GM12801 (cell line): ENCODE measurements around the gene SPATA17.

ENCODE experiments used
- TF ChIP-seq, protein P1 (sequence below): IDR thresholded peaks from one replicate; pipeline ENCODE4 v1.5.1; 2011; ENCODE audit warnings: control low read depth; ENCODE audit not compliant: insufficient read length; ENCODE audit errors: extremely low read depth

Gene SPATA17

DNA sequence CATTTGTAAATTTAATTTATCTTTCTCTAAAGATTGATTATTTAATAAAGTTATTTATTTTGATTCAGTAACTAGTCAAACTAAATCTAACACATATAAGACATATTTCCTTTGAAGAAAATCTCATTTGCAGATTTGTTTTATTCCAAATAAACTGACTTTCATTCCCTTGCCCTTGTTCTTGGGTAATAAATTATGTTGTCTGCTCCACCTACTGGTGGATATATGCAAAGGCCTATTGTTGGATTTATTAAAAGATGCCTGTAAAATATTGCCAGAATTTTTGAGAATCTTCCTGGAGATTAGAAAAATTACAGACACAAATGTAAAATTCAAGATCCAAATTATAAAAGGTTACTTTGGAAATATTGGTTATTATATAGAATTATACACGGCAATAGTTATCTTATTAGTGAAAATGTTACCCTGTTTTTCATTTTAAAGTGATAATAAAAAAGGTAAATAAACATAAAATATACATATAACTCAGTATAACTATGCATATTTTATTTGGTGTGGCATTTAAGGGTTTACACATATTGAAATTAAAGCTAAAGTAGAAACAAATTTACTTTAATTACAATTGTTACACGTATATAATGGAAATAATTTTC is 116.1 kb downstream of the SPATA17 start:
- TF ChIP-seq, protein P1, sequence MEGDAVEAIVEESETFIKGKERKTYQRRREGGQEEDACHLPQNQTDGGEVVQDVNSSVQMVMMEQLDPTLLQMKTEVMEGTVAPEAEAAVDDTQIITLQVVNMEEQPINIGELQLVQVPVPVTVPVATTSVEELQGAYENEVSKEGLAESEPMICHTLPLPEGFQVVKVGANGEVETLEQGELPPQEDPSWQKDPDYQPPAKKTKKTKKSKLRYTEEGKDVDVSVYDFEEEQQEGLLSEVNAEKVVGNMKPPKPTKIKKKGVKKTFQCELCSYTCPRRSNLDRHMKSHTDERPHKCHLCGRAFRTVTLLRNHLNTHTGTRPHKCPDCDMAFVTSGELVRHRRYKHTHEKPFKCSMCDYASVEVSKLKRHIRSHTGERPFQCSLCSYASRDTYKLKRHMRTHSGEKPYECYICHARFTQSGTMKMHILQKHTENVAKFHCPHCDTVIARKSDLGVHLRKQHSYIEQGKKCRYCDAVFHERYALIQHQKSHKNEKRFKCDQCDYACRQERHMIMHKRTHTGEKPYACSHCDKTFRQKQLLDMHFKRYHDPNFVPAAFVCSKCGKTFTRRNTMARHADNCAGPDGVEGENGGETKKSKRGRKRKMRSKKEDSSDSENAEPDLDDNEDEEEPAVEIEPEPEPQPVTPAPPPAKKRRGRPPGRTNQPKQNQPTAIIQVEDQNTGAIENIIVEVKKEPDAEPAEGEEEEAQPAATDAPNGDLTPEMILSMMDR: no peak

DNA sequence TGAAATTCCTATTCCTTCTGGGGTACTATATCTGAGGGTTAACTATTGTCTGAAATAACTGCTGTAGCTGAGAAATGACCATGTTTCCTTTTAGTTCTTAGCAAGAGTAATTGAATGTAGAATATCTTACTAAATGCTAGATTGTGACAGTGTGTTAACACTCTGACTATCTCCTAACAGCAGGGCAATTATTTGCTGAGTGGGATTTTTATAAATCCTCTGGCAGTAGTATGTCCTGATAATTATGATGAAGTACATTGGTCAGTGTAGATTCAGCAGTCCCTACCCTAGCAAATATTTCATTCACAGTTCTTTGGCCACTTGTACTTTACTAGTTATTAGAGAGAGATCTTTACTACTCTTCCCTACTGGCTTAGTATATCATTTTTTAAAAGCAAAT is 138.6 kb downstream of the SPATA17 start:
- TF ChIP-seq, protein P1: no peak

DNA sequence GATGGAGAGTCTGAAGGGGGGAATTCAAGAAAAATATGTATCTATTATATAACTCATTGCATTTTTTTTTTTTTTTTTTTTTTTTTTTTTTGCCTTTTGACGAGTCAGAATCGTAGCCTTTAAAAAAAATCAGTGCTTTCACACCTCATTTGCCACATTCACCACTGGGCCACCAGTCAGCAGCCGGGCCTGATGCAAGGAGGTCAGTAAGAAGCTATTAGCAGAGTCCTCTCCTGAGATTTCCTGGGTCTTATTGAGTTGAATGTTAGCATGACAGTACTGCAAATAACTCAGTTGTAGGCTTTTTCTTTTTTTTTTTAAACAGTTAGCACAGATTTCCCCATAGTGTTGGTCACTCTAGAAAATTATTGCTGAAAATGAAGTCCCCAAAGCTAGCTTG is 139.8 kb downstream of the SPATA17 start:
- TF ChIP-seq, protein P1: no peak

DNA sequence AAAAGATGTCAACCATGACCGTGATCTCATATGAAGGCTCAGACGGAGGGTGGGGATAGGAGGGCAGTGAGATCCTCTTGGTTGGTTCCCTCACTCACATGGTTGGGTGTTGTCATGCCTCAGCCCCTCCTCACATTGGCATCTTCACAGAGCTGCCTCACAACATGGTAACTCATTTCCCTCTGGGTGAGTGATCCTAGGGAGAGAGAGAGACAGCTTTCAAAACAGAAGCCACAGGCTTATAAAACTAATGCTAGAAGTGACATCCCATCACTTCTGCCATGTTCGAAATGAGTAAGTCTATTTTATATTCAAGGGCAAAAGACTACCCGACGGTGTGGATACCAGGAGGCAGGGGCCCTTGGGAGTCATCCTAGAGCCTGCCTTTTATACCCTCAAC is 145.5 kb downstream of the SPATA17 start:
- TF ChIP-seq, protein P1: no peak

DNA sequence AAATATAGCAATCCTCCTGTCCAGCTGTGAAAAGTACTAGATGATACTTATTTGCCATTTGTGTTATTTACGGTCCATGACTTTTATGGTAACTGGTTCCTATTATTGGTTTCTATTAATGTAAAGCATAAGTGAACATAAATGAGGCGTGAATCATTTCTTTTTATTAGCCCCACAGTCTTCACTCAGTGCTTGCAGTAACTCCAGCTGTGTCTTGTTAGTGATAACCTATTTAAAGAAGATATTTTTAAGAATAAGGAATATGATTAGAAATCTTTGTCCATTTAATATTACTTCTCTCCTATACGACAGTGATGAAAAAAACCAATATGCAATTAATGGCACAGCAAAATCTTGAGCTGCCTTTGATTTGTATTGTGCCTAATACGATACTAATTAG is 149.9 kb downstream of the SPATA17 start:
- TF ChIP-seq, protein P1: no peak

DNA sequence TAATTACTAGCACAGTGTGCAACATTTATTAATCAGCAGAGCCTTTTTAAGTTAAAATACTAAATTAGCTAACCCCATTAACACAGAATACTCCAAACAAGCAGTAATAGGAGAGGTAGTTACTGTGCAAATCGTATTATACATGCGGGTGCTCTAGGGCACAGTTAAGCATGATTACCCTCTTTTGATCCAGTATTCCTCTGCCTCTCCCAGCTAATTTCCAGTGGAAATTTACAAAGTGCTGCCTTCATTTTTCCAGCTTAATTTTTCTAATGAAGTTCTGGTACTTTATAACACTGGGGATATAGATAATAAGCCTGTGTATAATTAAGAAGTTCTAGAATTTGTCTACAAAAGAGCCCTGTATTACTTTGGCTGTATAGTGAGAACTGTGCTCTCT is 159.9 kb downstream of the SPATA17 start:
- TF ChIP-seq, protein P1: no peak

DNA sequence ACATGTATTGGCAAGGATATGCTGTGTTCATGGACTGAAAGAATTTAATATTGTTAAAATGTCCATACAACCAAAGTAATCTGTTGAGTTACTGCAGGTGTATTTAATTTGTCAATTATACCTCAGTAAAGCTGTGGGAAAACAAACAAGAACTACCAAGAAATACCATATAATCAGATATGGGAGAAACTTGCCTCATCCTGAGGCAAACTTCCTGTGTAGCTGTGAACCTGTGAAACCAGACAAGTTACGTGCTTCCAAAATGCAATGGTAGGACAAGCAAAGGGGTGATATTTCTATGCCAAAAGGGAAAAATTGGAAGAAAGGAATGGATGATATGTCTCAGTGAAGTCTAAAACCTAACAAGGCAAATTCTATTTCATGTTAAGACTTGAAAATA is 174.6 kb downstream of the SPATA17 start:
- TF ChIP-seq, protein P1: no peak

DNA sequence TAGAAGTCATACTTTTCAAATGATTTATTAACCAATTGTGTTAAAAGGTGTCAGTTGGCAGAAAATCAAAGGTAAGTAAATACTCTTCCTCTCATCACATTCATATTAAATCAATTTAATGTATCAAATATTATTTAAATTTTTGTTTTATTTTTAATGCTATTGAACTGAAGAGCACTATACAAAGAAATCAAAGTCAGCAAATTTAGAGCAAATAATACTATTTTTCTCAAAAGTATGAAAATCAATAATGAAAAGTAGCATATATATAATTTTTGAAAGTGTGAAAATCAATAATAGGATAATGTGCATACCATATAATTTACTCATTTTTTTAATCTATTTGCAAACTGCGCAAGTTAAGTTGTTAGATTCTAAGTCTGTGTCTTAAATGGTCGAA is 181.0 kb downstream of the SPATA17 start:
- TF ChIP-seq, protein P1: no peak
